Fibroblast of villous mesenchyme (primary cell): ENCODE data around the gene MTA2. TPM values are rescaled to one million over a fixed set of nuclear protein-coding genes. Genes with fewer than 3 reads are reported as not detected.
"Not testable (repeated sequence)": the region's sequence is repeated elsewhere in the genome, so short reads cannot be mapped to it uniquely, and the experiment has no call there.

ENCODE experiments used
- DNase-seq: peaks from one replicate; pipeline ENCODE4 v3.0.0-alpha.2; 2010; ENCODE audit warnings: low read depth
- H3K4me3 ChIP-seq: 2 replicates; pipeline ENCODE4 v1.5.1; 2011; ENCODE audit warnings: low read depth, mild to moderate bottlenecking, low read length
- total RNA-seq: library from RNA; depleted of rRNA; stranded (reverse); fragments of >200 nt; gene quantifications from 2 replicates; pipeline ENCODE4 v1.2.3, GENCODE V29; 2012
- TF ChIP-seq, protein P1 (sequence below): IDR thresholded peaks from 2 replicates; pipeline ENCODE4 v1.5.1; 2012; ENCODE audit warnings: low read depth, mild to moderate bottlenecking, low read length; ENCODE audit not compliant: insufficient read depth

MTA2 gene
- total RNA-seq, 1 donor: 197 TPM

DNA sequence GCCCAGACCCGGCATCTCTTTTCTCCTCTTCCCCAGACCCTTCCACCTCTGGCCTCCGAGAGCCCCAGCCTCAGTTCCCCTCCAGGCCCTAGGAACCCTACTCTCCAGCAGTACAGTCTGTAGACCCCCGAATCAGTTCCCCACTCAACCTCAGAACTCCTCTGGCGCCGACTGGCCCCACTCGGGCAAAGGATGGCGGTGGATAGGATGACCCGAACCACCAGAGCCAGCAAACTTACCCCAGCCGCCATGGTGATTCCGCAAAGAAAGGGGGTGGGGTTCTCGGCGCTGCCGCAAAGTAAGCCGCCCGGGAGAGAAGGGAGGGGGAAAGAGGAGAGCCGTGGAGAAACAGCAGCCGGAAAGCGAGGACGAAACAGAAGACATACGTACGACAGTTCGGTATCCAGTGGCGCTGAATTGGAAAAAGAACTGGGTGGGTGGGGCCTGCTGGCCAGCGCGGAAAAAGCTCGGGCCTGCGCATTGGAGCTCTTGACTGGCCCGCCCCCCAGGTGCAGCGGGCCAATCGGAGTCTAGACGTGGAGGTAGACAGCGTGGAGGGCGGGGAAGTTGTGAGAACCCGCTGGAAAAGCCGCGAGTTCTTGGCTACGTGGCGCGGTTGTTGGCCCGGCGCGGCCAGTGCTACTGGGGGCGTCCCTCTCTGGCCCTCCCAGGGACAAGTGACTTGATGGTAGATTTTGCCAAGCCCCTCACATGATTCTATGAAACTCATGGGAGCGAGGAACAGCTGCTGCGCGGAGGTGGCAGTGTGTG, 27.9 kb downstream of the MTA2 start, which contains the start of gene EEF1G:
Gene EEF1G (minus strand): TSS at position 300 of the 771 bp plus-strand sequence. CDS start 49 bp downstream, at position 251.
- H3K4me3 ChIP-seq: peak within 1 kb of the TSS; percentile 89
- TF ChIP-seq, protein P1, sequence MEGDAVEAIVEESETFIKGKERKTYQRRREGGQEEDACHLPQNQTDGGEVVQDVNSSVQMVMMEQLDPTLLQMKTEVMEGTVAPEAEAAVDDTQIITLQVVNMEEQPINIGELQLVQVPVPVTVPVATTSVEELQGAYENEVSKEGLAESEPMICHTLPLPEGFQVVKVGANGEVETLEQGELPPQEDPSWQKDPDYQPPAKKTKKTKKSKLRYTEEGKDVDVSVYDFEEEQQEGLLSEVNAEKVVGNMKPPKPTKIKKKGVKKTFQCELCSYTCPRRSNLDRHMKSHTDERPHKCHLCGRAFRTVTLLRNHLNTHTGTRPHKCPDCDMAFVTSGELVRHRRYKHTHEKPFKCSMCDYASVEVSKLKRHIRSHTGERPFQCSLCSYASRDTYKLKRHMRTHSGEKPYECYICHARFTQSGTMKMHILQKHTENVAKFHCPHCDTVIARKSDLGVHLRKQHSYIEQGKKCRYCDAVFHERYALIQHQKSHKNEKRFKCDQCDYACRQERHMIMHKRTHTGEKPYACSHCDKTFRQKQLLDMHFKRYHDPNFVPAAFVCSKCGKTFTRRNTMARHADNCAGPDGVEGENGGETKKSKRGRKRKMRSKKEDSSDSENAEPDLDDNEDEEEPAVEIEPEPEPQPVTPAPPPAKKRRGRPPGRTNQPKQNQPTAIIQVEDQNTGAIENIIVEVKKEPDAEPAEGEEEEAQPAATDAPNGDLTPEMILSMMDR: no peak
- peak; percentile 100 for DNase-seq

DNA sequence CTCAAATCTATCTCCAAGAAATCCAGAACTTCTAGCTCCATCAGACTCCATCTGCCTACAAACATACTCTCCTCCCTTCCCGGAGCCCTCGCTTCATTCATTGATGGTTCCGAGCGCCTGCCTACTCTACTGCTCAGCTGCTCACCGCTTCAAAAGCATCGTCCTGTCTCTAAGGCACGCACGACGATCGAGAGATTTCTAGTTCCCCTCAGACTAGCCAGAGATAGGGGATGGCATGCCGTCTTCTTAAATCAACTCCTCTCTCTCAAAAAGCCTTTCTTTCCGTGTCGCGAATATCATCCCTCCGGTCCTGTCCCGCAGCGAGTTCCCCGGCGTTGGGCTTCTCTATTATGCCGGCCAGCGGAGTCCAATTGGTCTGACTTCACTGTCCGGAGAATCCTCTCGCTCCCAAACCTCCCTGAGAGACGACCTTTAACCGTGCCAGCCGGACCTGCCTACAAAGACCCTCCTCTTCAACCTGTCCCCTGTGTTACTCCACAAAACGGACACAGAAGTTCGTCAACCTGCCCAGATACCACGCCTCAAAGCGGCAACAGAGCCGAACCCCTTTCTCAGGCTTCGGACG, 28.6 kb downstream of the MTA2 start:
- TF ChIP-seq, protein P1: no peak
- peak; percentile 31 for DNase-seq
- H3K4me3 ChIP-seq: peak overlapping the region; percentile 89

DNA sequence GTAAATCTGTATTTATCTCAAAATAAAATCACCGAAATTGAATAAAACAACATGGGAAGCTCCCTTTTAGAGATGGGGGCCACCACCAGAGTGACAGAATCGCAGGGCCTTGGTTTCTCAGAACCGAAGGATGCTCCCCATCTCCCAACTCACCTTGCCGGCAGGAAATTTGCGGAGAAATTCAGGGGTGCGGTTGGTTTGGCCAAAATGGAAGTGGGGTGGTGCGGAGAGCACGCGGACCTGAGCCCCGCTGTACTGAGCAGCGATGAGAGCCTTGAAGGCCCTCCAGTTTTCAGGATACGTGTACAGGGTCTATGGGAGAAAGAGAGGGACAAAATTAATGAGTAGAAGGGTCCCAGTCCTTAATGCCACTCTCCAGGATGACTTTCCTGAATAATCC, 29.2 kb downstream of the MTA2 start:
- TF ChIP-seq, protein P1: no peak
- no peak for DNase-seq
- H3K4me3 ChIP-seq: peak overlapping the region; percentile 89

DNA sequence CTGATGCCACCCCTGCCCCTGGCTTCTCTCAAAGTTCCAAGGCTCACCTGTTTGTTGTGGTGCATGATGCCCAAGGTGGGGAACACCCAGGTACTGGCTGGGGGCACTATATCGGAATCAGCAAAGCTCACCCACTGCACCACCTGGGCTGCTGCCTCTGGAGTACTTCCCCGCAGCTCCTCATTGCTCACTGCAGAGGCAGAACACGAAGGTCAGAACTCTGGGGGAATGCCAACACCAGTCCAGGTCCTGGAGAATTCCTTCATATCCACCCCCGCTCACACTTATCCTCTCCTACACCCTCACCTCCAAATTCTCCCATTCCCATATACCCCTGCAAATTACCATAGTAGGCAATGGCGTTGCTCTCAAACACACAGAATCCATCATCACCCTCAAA, 30.2 kb downstream of the MTA2 start:
- DNase-seq, H3K4me3 ChIP-seq: not testable (repeated sequence)

DNA sequence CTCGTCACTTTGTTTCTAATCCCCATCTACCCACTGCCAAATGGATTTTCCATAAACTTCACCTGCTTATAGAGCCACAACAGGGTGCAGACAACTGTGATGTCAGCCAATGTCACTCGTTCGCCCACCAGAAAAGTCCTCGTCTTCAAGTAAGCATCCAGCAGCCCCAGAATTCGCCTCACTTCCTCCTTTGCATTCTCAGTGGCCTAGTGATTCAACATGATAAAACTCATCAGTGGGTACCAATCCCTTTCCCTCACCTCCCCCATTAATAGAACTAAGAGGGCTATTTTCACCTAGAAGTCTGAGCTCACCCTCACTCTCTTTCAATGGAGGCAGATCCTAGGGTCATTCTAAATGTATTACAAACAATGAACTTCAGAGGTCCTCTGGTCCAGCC, 30.8 kb downstream of the MTA2 start:
- H3K4me3 ChIP-seq, DNase-seq: not testable (repeated sequence)

DNA sequence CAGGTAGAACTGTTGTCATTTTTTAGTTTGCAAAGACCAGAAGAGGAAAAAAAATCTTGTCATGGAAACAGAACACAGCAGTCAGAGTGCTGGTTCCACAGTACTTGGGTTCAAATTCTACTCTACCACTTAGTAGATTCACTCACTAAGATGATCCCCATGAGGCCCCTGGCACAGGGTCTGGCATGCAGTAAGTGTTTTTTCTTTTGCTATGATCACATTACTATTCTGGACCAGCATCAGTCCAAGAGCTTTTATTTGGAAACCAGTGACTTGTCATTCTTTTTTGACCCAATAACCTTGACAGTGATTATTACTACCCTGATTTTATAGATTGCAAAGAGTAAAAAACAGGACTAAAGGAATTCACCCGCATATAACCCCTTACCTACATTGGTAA, 32.1 kb downstream of the MTA2 start:
- no peak for DNase-seq
- H3K4me3 ChIP-seq: no peak overlapping the region
- TF ChIP-seq, protein P1: no peak

DNA sequence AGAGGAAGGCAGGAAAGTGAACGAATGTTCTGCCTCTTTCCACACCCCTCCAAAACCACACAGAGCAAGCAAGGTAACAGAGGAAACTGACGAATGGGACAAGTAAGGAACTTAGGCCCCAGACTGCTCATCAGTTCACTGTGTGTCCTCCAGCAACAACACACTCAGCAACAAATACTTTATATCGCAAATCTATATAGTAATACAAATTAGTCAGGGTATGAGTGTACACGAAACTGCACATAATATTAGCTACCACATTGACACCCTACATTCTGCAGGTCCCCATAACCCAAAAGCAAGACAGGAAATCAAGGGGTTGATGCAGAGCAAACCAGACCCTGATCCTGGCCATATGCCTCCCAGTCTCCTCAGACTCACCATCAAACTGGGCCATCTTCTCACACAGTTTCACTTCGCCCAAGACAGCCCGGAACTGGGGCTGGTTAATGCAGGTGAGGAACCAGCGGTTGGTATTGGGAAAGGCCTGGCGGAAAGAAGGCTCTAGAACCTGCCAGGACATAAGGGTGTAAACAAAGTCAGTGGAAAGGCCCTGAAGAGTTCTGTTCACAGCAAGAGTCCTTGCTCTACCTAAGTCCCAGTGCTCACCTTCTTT, 34.5 kb downstream of the MTA2 start:
- H3K4me3 ChIP-seq: no peak overlapping the region
- TF ChIP-seq, protein P1: no peak
- no peak for DNase-seq
